PC-9 (cell line): ENCODE measurements around the gene TBC1D22A.

Source experiments
- EZH2 ChIP-seq: fragments of 200-600 bp; sonication (generic); IDR thresholded peaks from 2 replicates; pipeline ENCODE4 v1.8.0; 2017; ENCODE audit warnings: antibody characterized with exemption, low read depth
- TF ChIP-seq, protein P1 (sequence below): fragments of 200-600 bp; sonication (generic); conservative IDR thresholded peaks from 2 replicates; pipeline ENCODE4 v1.6.1; 2017; ENCODE audit warnings: mixed run types, antibody characterized with exemption, mild to moderate bottlenecking, moderate library complexity

DNA sequence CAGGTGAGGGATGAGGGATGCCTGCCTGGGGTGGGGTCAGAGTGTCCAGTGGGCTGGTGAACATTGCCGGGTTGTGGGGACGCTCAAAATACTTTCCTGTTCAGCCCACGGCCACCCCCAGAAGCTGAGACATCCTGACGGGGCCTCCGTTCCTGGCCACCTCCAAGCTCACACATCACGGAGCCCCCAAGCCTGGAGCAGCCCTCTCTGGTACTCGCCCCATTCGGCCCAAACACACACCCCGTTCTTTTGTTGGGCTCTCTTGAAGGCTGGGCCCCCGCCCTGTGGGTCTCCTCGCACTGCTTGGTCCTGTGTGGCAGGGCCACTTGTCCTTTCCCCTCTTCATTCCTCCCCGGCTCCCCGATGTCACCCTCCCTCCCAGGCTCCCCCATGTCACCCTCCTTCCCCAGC lies 442.6 kb downstream of the TBC1D22A start:
- TF ChIP-seq, protein P1, sequence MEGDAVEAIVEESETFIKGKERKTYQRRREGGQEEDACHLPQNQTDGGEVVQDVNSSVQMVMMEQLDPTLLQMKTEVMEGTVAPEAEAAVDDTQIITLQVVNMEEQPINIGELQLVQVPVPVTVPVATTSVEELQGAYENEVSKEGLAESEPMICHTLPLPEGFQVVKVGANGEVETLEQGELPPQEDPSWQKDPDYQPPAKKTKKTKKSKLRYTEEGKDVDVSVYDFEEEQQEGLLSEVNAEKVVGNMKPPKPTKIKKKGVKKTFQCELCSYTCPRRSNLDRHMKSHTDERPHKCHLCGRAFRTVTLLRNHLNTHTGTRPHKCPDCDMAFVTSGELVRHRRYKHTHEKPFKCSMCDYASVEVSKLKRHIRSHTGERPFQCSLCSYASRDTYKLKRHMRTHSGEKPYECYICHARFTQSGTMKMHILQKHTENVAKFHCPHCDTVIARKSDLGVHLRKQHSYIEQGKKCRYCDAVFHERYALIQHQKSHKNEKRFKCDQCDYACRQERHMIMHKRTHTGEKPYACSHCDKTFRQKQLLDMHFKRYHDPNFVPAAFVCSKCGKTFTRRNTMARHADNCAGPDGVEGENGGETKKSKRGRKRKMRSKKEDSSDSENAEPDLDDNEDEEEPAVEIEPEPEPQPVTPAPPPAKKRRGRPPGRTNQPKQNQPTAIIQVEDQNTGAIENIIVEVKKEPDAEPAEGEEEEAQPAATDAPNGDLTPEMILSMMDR, result no peak
- TF ChIP-seq EZH2, result no peak
